GM12878 (cell line): Measurements from ENCODE around the gene TSLP.

Experiments
- EP300 ChIP-seq, 2 experiments: fragments of 150-350 bp in 1 of 2; IDR thresholded peaks; 2 replicates each; pipeline ENCODE4 v1.6.1; 2011 to 2012; ENCODE audit warnings: low read depth in 2 of 2, low read length in 2 of 2, borderline replicate concordance in 1 of 2, improper control_type of control experiment in 1 of 2, inconsistent platforms in 1 of 2; ENCODE audit not compliant: control insufficient read depth in 1 of 2
- FOS ChIP-seq: IDR thresholded peaks from 3 replicates; pipeline ENCODE4 v1.6.1; 2011; ENCODE audit warnings: borderline replicate concordance; ENCODE audit not compliant: insufficient read length; ENCODE audit errors: extremely low read depth
- JUND ChIP-seq: IDR thresholded peaks from 2 replicates; pipeline ENCODE4 v1.6.1; 2012; ENCODE audit warnings: low read depth, mild to moderate bottlenecking, low read length, improper control_type of control experiment, moderate library complexity
- PAX5 ChIP-seq: IDR thresholded peaks from 2 replicates; pipeline ENCODE4 v1.6.1; 2011; ENCODE audit warnings: low read depth, low read length, borderline replicate concordance
- PBX3 ChIP-seq: IDR thresholded peaks from 2 replicates; pipeline ENCODE4 v1.6.1; 2011; ENCODE audit warnings: mild to moderate bottlenecking, low read depth, low read length, moderate library complexity; ENCODE audit not compliant: insufficient replicate concordance
- RAD21 ChIP-seq: IDR thresholded peaks from 2 replicates; pipeline ENCODE4 v1.6.1; 2011; ENCODE audit warnings: mild to moderate bottlenecking, low read depth, low read length, moderate library complexity; ENCODE audit not compliant: insufficient read depth
- RB1 ChIP-seq: fragments of 450-650 bp; formaldehyde crosslinking; IDR thresholded peaks from 2 replicates; pipeline ENCODE4 v1.6.1; 2017; ENCODE audit warnings: mild to moderate bottlenecking, borderline replicate concordance
- RCOR1 ChIP-seq: conservative IDR thresholded peaks from 2 replicates; pipeline ENCODE4 v1.6.1; 2012; ENCODE audit warnings: low read depth, low read length, improper control_type of control experiment
- SP1 ChIP-seq: IDR thresholded peaks from one replicate; pipeline ENCODE4 v1.6.1; 2011; ENCODE audit warnings: low read depth, low read length
- TAF1 ChIP-seq: IDR thresholded peaks from 2 replicates; pipeline ENCODE4 v1.6.1; 2011; ENCODE audit warnings: mild to moderate bottlenecking, low read depth, low read length, borderline replicate concordance
- ZNF24 ChIP-seq: fragments of 450-650 bp; IDR thresholded peaks from 2 replicates; pipeline ENCODE4 v1.6.1; 2017; ENCODE audit warnings: antibody characterized with exemption, mild to moderate bottlenecking
- ZNF274 ChIP-seq: IDR thresholded peaks from one replicate; pipeline ENCODE4 v1.8.0; 2011; ENCODE audit not compliant: insufficient read length, insufficient read depth
- TF ChIP-seq, protein P1 (sequence below), 3 experiments: IDR thresholded peaks in 2 of 3; conservative IDR thresholded peaks in 1 of 3; 2 replicates each; pipeline ENCODE4 v1.5.1; 2011; ENCODE audit warnings: low read depth in 3 of 3, low read length in 3 of 3, mild to moderate bottlenecking in 3 of 3, control low read depth in 2 of 3, moderate library complexity in 2 of 3, inconsistent platforms in 1 of 3, mixed read lengths in 1 of 3; ENCODE audit not compliant: control insufficient read depth in 2 of 3, insufficient read depth in 1 of 3; ENCODE audit errors: extremely low read depth in 1 of 3

- TF ChIP-seq FOS: no peak
- no peak for TF ChIP-seq TAF1
- no peak for TF ChIP-seq ZNF274
- no peak for TF ChIP-seq PAX5
- TF ChIP-seq, protein P1, sequence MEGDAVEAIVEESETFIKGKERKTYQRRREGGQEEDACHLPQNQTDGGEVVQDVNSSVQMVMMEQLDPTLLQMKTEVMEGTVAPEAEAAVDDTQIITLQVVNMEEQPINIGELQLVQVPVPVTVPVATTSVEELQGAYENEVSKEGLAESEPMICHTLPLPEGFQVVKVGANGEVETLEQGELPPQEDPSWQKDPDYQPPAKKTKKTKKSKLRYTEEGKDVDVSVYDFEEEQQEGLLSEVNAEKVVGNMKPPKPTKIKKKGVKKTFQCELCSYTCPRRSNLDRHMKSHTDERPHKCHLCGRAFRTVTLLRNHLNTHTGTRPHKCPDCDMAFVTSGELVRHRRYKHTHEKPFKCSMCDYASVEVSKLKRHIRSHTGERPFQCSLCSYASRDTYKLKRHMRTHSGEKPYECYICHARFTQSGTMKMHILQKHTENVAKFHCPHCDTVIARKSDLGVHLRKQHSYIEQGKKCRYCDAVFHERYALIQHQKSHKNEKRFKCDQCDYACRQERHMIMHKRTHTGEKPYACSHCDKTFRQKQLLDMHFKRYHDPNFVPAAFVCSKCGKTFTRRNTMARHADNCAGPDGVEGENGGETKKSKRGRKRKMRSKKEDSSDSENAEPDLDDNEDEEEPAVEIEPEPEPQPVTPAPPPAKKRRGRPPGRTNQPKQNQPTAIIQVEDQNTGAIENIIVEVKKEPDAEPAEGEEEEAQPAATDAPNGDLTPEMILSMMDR (IDR thresholded peaks at IDR 0.05 in 2 of 3, conservative IDR thresholded peaks at IDR 0.05 in 1 of 3; ENCODE audit: control insufficient read depth in 2 of 3, extremely low read depth in 1 of 3, insufficient read depth in 1 of 3, low read depth in 3 of 3, low read length in 3 of 3): no peak
- TF ChIP-seq ZNF24: no peak
- no peak for TF ChIP-seq RCOR1
- TF ChIP-seq JUND: no peak
- no peak for TF ChIP-seq PBX3
- no peak for TF ChIP-seq RAD21
- no peak for TF ChIP-seq RB1
- no peak for TF ChIP-seq SP1
- no peak for TF ChIP-seq EP300 (IDR thresholded peaks at IDR 0.05; ENCODE audit: borderline replicate concordance in 1 of 2, control insufficient read depth in 1 of 2, low read depth in 2 of 2, low read length in 2 of 2)
These were observed 50.9 kb downstream of the TSLP start for GRCh38 chr5:111122398-111122797.
